K562 (cell line): ENCODE measurements around the gene AAK1. TPM values are rescaled to one million over a fixed set of nuclear protein-coding genes. Genes with fewer than 3 reads are reported as not detected.

Source experiments
- CREBBP ChIP-seq: IDR thresholded peaks from one replicate; pipeline ENCODE4 v1.6.1; 2012; ENCODE audit warnings: low read depth, mild to moderate bottlenecking, control low read depth, inconsistent platforms, low read length
- GATA2 ChIP-seq: sonication (generic); formaldehyde crosslinking; IDR thresholded peaks from 2 replicates; pipeline ENCODE4 v1.4.0; 2020; ENCODE audit warnings: mild to moderate bottlenecking, missing genetic modification reagents
- HDAC2 ChIP-seq: fragments of 450-650 bp; IDR thresholded peaks from 2 replicates; pipeline ENCODE4 v1.6.1; 2016; ENCODE audit warnings: mild to moderate bottlenecking
- JUND ChIP-seq, 2 experiments: IDR thresholded peaks; 2 replicates in 1 of 2; 3 replicates in 1 of 2; pipeline ENCODE4 v1.6.1; 2011; ENCODE audit warnings: borderline replicate concordance in 2 of 2, low read depth in 2 of 2, low read length in 2 of 2, improper control_type of control experiment in 1 of 2, missing biosample characterization in 1 of 2, missing genetic modification characterization in 1 of 2, missing genetic modification reagents in 1 of 2
- NEUROD1 ChIP-seq: fragments of 150-350 bp; IDR thresholded peaks from 2 replicates; pipeline ENCODE4 v1.6.1; 2014; ENCODE audit warnings: borderline replicate concordance, low read length, low read depth; ENCODE audit not compliant: partially characterized antibody
- NFXL1 ChIP-seq: fragments of 450-650 bp; formaldehyde crosslinking; IDR thresholded peaks from 2 replicates; pipeline ENCODE4 v1.4.0; 2021; ENCODE audit warnings: mild to moderate bottlenecking
- NR2C1 ChIP-seq, 2 experiments: fragments of 450-650 bp; IDR thresholded peaks; 2 replicates each; pipeline ENCODE4 v1.6.1; 2017; ENCODE audit warnings: mild to moderate bottlenecking in 2 of 2, antibody characterized with exemption in 1 of 2, inconsistent platforms in 1 of 2, missing compliant biosample characterization in 1 of 2, missing genetic modification characterization in 1 of 2
- POLR3A ChIP-seq: IDR thresholded peaks from 2 replicates; pipeline ENCODE4 v1.6.1; 2011; ENCODE audit warnings: borderline replicate concordance, mild to moderate bottlenecking, moderate library complexity; ENCODE audit not compliant: insufficient read length, insufficient read depth; ENCODE audit errors: extremely low read depth
- UBTF ChIP-seq, 2 experiments: IDR thresholded peaks; 2 replicates each; pipeline ENCODE4 v1.6.1; 2012; ENCODE audit warnings: improper control_type of control experiment in 2 of 2, low read depth in 2 of 2, low read length in 2 of 2, borderline replicate concordance in 1 of 2
- ZNF717 ChIP-seq: fragments of 250-450 bp; sonication (Bioruptor Pico); IDR thresholded peaks from 2 replicates; pipeline ENCODE4 v1.5.0; 2021
- polyA plus RNA-seq, 8 experiments: library from polyadenylated mRNA; depleted of rRNA in 4 of 8; stranded (reverse) in 5 of 8; unstranded in 3 of 8; fragments of >200 nt; fragmentation: Nextera tagmentation in 2 of 8; fragmentation: Illumina TruSeq in 1 of 8; extraction: Ambion mirVana in 2 of 8; extraction: Trizol in 1 of 8; gene quantifications; 2 replicates each; pipeline versions ENCODE4 v1.2.1 to v1.2.3, GENCODE V29; 2011 to 2014; ENCODE audit warnings: inconsistent platforms in 1 of 8, missing spikeins in 1 of 8
- total RNA-seq, 7 experiments: library from RNA; depleted of rRNA in 6 of 7; stranded (reverse); fragments of >200 nt in 6 of 7; fragmentation: Illumina TruSeq in 2 of 7; extraction: Trizol in 2 of 7; gene quantifications; 2 replicates each; pipeline versions ENCODE4 v1.2.1 to v1.2.3, GENCODE V29; 2011 to 2021; ENCODE audit warnings: low replicate concordance in 1 of 7
- TF ChIP-seq, protein P1 (sequence below): fragments of 450-650 bp; conservative IDR thresholded peaks from 2 replicates; pipeline ENCODE4 v1.6.1; 2016; ENCODE audit warnings: missing genetic modification characterization, low read depth, mild to moderate bottlenecking, control low read depth, missing compliant biosample characterization

AAK1 gene
- total and polyA plus RNA-seq, 9 of the 15 experiments (the other 6 are each of a cell fraction or from before 2014, with no cell fraction given): 0.89 to 17.1 (median 6.0) TPM

GRCh38 chr2:69644506-69644979 lies 1.0 kb upstream of the AAK1 start (continued):
- 0 out of 4 replicates have a peak, but pooled peaks of 1 of the 2 experiments have one; percentile 52 for TF ChIP-seq UBTF (IDR thresholded peaks at IDR 0.05; ENCODE audit: borderline replicate concordance in 1 of 2, low read depth in 2 of 2, low read length in 2 of 2)
- TF ChIP-seq CREBBP: no peak
- TF ChIP-seq GATA2 (CRISPR knock-in tag): 0 out of 2 replicates have a peak, but pooled peaks have one; percentile 11
- TF ChIP-seq JUND (IDR thresholded peaks at IDR 0.05; ENCODE audit: borderline replicate concordance, low read depth, low read length): no peak
- 0 out of 3 replicates have a peak, but pooled peaks have one; percentile 1 for TF ChIP-seq JUND (tag; IDR thresholded peaks at IDR 0.05; ENCODE audit: borderline replicate concordance, low read depth, low read length)
- TF ChIP-seq HDAC2: no peak
- TF ChIP-seq NEUROD1: no peak
- TF ChIP-seq NFXL1: no peak
- TF ChIP-seq, protein P1, sequence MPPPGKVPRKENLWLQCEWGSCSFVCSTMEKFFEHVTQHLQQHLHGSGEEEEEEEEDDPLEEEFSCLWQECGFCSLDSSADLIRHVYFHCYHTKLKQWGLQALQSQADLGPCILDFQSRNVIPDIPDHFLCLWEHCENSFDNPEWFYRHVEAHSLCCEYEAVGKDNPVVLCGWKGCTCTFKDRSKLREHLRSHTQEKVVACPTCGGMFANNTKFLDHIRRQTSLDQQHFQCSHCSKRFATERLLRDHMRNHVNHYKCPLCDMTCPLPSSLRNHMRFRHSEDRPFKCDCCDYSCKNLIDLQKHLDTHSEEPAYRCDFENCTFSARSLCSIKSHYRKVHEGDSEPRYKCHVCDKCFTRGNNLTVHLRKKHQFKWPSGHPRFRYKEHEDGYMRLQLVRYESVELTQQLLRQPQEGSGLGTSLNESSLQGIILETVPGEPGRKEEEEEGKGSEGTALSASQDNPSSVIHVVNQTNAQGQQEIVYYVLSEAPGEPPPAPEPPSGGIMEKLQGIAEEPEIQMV: no peak
- no peak for TF ChIP-seq ZNF717 (CRISPR knock-in tag)
- no peak for TF ChIP-seq NR2C1 (IDR thresholded peaks at IDR 0.05)
- no peak for TF ChIP-seq NR2C1 (tag; IDR thresholded peaks at IDR 0.05)
- no peak for TF ChIP-seq POLR3A
